Smooth muscle cell (in vitro differentiated cells): ENCODE measurements around the gene MTHFD1. TPM values are rescaled to one million over a fixed set of nuclear protein-coding genes. Genes with fewer than 3 reads are reported as not detected.

Source experiments
- DNase-seq: peaks from one replicate; lab custom pipeline; 2025; ENCODE audit not compliant: unreplicated experiment; lab: John Stamatoyannopoulos, UW
- H2AFZ ChIP-seq: fragments of 200-600 bp; sonication (generic); 2 replicates; pipeline ENCODE4 v1.6.0; 2016; ENCODE audit warnings: antibody characterized with exemption, low read depth, mild to moderate bottlenecking
- H3F3A ChIP-seq: fragments of 200-600 bp; sonication (generic); 2 replicates; pipeline ENCODE4 v1.6.0; 2017; ENCODE audit warnings: antibody characterized with exemption, low read depth
- H3K27ac ChIP-seq: fragments of 200-600 bp; sonication (generic); 2 replicates; pipeline ENCODE4 v1.5.1; 2016; ENCODE audit warnings: low read depth, mild to moderate bottlenecking
- H3K27me3 ChIP-seq: fragments of 200-600 bp; sonication (generic); 2 replicates; pipeline ENCODE4 v1.6.1; 2016; ENCODE audit warnings: low read depth, mild to moderate bottlenecking
- H3K36me3 ChIP-seq: fragments of 200-600 bp; sonication (generic); 2 replicates; pipeline ENCODE4 v1.5.1; 2016; ENCODE audit warnings: low read depth
- H3K4me1 ChIP-seq: fragments of 200-600 bp; sonication (generic); 2 replicates; pipeline ENCODE4 v1.5.1; 2016; ENCODE audit warnings: low read depth
- H3K4me2 ChIP-seq: fragments of 200-600 bp; sonication (generic); 2 replicates; pipeline ENCODE4 v1.6.0; 2016; ENCODE audit warnings: mild to moderate bottlenecking
- H3K4me3 ChIP-seq: fragments of 200-600 bp; sonication (generic); 2 replicates; pipeline ENCODE4 v1.5.1; 2016; ENCODE audit warnings: mild to moderate bottlenecking
- H3K79me2 ChIP-seq: fragments of 200-600 bp; sonication (generic); 2 replicates; pipeline ENCODE4 v1.6.0; 2016; ENCODE audit warnings: low read depth, mild to moderate bottlenecking
- H3K9ac ChIP-seq: fragments of 200-600 bp; sonication (generic); 2 replicates; pipeline ENCODE4 v1.6.0; 2016; ENCODE audit warnings: low read depth
- H3K9me3 ChIP-seq: fragments of 200-600 bp; sonication (generic); replicated peaks from 2 replicates; pipeline ENCODE4 v1.5.1; 2016; ENCODE audit warnings: low read depth
- H4K20me1 ChIP-seq: fragments of 200-600 bp; sonication (generic); 2 replicates; pipeline ENCODE4 v1.6.0; 2016; ENCODE audit warnings: low read depth
- CTCF ChIP-seq: fragments of 200-600 bp; sonication (generic); IDR thresholded peaks from 2 replicates; pipeline ENCODE4 v1.5.1; 2017; ENCODE audit warnings: borderline replicate concordance, mild to moderate bottlenecking, antibody characterized with exemption; ENCODE audit not compliant: insufficient read depth, poor library complexity, severe bottlenecking
- WGBS: methylation state at CpG from one replicate; pipeline ENCODE4 v1.1.7; 2016; ENCODE audit warnings: low lambda C conversion rate; 5-methylcytosine and 5-hydroxymethylcytosine counted together
- polyA plus RNA-seq: library from polyadenylated mRNA; unstranded; fragments of >200 nt; fragmentation: Nextera tagmentation; extraction: Ambion mirVana; gene quantifications from 2 replicates; pipeline ENCODE4 v1.2.1, GENCODE V29; 2016
- total RNA-seq: library from RNA; depleted of rRNA; stranded (reverse); fragments of >200 nt; gene quantifications from 2 replicates; pipeline ENCODE4 v1.2.3, GENCODE V29; 2014

The MTHFD1 gene
- total and polyA plus RNA-seq, 2 experiments from 2014 or later: 12.8 to 25.4 TPM

GRCh38 chr14:64478634-64479250 lies 90.6 kb downstream of the MTHFD1 start:
- Histone ChIP-seq H3K4me3 (no peak overlapping the region), H3K36me3 (no peaks in the 10 kb centered on the region), H3K4me1 (no peaks in the 10 kb centered on the region), H3F3A (peaks cover 10% of the 10 kb centered on the region), H3K4me2 (no peak overlapping the region), H3K79me2 (peaks cover 6% of the 10 kb centered on the region), H3K27ac (no peak overlapping the region), H4K20me1 (no peaks in the 10 kb centered on the region), H3K9me3 (no peaks in the 10 kb centered on the region), H3K27me3 (no peaks in the 10 kb centered on the region), H2AFZ (no peak overlapping the region), H3K9ac (no peak overlapping the region)
- no peak for DNase-seq
- peak; percentile 51 for TF ChIP-seq CTCF

- peaks cover 14% of the 10 kb centered on the region for H3K36me3 ChIP-seq
- DNase-seq: no peak
- no peak overlapping the region for H3K4me2 ChIP-seq
- 99% methylated on average over 5 of the region's 5 CpGs for WGBS
- H3K9ac ChIP-seq: no peak overlapping the region
- no peak overlapping the region for H2AFZ ChIP-seq
- H4K20me1 ChIP-seq: peaks cover 13% of the 10 kb centered on the region
- TF ChIP-seq CTCF: no peak
- H3K4me3 ChIP-seq: no peak overlapping the region
- peaks cover 3% of the 10 kb centered on the region for H3K4me1 ChIP-seq
- no peaks in the 10 kb centered on the region for H3F3A ChIP-seq
- no peaks in the 10 kb centered on the region for H3K9me3 ChIP-seq
- no peak overlapping the region for H3K27ac ChIP-seq
- no peaks in the 10 kb centered on the region for H3K79me2 ChIP-seq
- no peaks in the 10 kb centered on the region for H3K27me3 ChIP-seq
Measured at GRCh38 chr14:64488590-64489099, 100.5 kb downstream of the MTHFD1 start.

DNA sequence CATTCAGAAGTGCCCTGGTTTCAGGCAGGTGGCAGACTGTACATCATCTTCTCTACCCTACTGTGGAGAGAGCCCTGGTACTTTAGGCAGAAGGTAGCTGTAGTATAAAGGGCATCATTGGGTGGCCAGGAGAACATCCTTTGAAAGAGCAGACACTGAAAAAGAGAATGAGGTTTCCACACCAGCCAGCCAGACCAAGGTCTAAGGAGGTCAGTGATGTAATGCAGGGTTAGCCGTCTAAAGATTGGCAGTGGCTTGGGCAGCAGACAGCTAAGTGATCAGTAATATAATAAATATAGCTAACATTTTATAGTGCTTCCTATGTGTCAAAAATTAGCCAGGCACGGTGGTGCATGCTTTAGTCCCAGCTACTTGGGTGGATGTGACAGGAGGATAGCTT lies 103.5 kb downstream of the MTHFD1 start:
- TF ChIP-seq CTCF: no peak
- Histone ChIP-seq H3K9ac (no peak overlapping the region), H3K4me3 (no peak overlapping the region), H3F3A (no peaks in the 10 kb centered on the region), H3K36me3 (peaks cover 11% of the 10 kb centered on the region), H3K27me3 (no peaks in the 10 kb centered on the region), H3K4me2 (no peak overlapping the region), H3K79me2 (peaks cover 22% of the 10 kb centered on the region), H2AFZ (no peak overlapping the region), H3K9me3 (no peaks in the 10 kb centered on the region), H3K27ac (no peak overlapping the region), H4K20me1 (peaks cover 13% of the 10 kb centered on the region), H3K4me1 (no peaks in the 10 kb centered on the region)
- no peak for DNase-seq
- 91% methylated on average over 2 of the region's 2 CpGs for WGBS

DNA sequence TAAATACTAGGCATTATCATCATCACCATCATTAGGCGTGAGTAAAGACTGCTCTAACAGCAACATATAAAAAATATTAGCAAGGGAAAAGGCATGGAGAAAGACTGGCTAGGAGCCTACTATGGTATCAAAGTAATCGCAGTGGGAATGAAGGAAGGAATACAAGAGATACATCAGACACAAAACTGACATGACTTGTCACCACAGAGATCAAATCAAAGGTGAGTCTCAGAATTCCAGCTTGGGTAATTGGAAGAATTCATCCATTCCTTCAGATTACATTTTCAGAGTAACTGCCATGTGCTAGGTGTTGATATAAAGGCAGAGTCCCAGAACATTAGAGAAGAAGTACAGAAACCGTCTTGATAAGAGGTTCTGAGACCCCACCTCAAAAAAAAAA lies 105.3 kb downstream of the MTHFD1 start:
- no peaks in the 10 kb centered on the region for H3F3A ChIP-seq
- no peak for TF ChIP-seq CTCF
- H4K20me1 ChIP-seq: peaks cover 13% of the 10 kb centered on the region
- peaks cover 39% of the 10 kb centered on the region for H3K79me2 ChIP-seq
- WGBS: 83% methylated on average over 3 of the region's 3 CpGs
- H3K27me3 ChIP-seq: no peaks in the 10 kb centered on the region
- no peak overlapping the region for H3K27ac ChIP-seq
- no peaks in the 10 kb centered on the region for H3K9me3 ChIP-seq
- H3K4me1 ChIP-seq: no peaks in the 10 kb centered on the region
- DNase-seq: no peak
- no peak overlapping the region for H2AFZ ChIP-seq
- H3K4me3 ChIP-seq: no peak overlapping the region
- H3K9ac ChIP-seq: no peak overlapping the region
- no peaks in the 10 kb centered on the region for H3K36me3 ChIP-seq
- H3K4me2 ChIP-seq: no peak overlapping the region
